Tibial nerve (tissue), 4 donors: ENCODE data around the gene RFPL4A. TPM values are rescaled to one million over a fixed set of nuclear protein-coding genes. Genes with fewer than 3 reads are reported as not detected.
A peak's percentile ranks its signal among the peaks of the same experiment; 100 is the strongest.

ENCODE experiments used
- DNase-seq, 2 donors: peaks; one replicate each; pipeline ENCODE4 v3.0.0-alpha.2; 2019; ENCODE audit warnings: low spot score in 2 of 2
- H3K27ac ChIP-seq, 4 donors: fragments of 200-600 bp; sonication (generic) in 3 of 4; one replicate each; pipeline ENCODE4 v1.5.1; 2017 to 2019; ENCODE audit warnings: mild to moderate bottlenecking in 1 of 4
- H3K27me3 ChIP-seq, 2 donors: fragments of 200-600 bp; sonication (generic) in 1 of 2; one replicate each; pipeline versions ENCODE4 v1.5.1 to v1.6.0; 2017 to 2019
- H3K36me3 ChIP-seq, 3 donors: fragments of 200-600 bp; sonication (generic); one replicate each; pipeline ENCODE4 v1.5.1; 2018 to 2019
- H3K4me1 ChIP-seq, 4 donors: fragments of 200-600 bp; sonication (generic) in 3 of 4; one replicate each; pipeline ENCODE4 v1.5.1; 2017 to 2019
- H3K4me3 ChIP-seq, 4 donors: fragments of 200-600 bp; sonication (generic) in 3 of 4; one replicate each; pipeline ENCODE4 v1.5.1; 2017 to 2019; ENCODE audit warnings: mild to moderate bottlenecking in 1 of 4, moderate library complexity in 1 of 4
- H3K9me3 ChIP-seq, 4 donors: fragments of 200-600 bp; sonication (generic) in 3 of 4; one replicate each; pipeline ENCODE4 v1.5.1; 2017 to 2019
- CTCF ChIP-seq, 5 experiments: fragments of 200-600 bp in 3 of 5; fragments of 450-650 bp in 2 of 5; sonication (generic) in 3 of 5; IDR thresholded peaks; one replicate each; pipeline ENCODE4 v1.5.1; 2016 to 2019; ENCODE audit warnings: antibody characterized with exemption in 5 of 5, mild to moderate bottlenecking in 3 of 5, moderate library complexity in 2 of 5
- EP300 ChIP-seq, 2 donors: sonication (generic); formaldehyde crosslinking; IDR thresholded peaks; one replicate each; pipeline ENCODE4 v1.6.1; 2017; ENCODE audit warnings: antibody characterized with exemption in 2 of 2, mild to moderate bottlenecking in 1 of 2
- POLR2A ChIP-seq, 2 donors: fragments of 450-650 bp; IDR thresholded peaks; one replicate each; pipeline ENCODE4 v1.6.1; 2017; ENCODE audit warnings: antibody characterized with exemption in 2 of 2, mild to moderate bottlenecking in 2 of 2, moderate library complexity in 2 of 2
- WGBS, 2 donors: methylation state at CpG; one replicate each; pipeline ENCODE4 v1.1.5; 2018; 5-methylcytosine and 5-hydroxymethylcytosine counted together
- total RNA-seq, 4 donors: library from RNA; depleted of rRNA; stranded (reverse); fragments of >200 nt; gene quantifications; one replicate each; pipeline ENCODE4 v1.1.0, GENCODE V29; 2016

The RFPL4A gene
- total RNA-seq, 4 donors from 2014 or later = 1.2 TPM; not detected in 3

GRCh38 chr19:55809381-55810058, 50.6 kb downstream of the RFPL4A start:
- no peaks in the 10 kb centered on the region for H3K4me1 ChIP-seq
- no peak overlapping the region for H3K4me3 ChIP-seq
- peak in 1 of 2 donors; percentile 7 for DNase-seq
- no peaks in the 10 kb centered on the region for H3K36me3 ChIP-seq
- no peaks in the 10 kb centered on the region for H3K27me3 ChIP-seq
- TF ChIP-seq CTCF (IDR thresholded peaks at IDR 0.05) (peak in 2 of 5 experiments; percentile 14 to 21), POLR2A (IDR thresholded peaks at IDR 0.05) (no peak), EP300 (IDR thresholded peaks at IDR 0.05) (no peak)
- no peak overlapping the region for H3K27ac ChIP-seq
- H3K9me3 ChIP-seq = peaks cover 0 to 41% (median 0%) of the 10 kb centered on the region in 4 donors
- 28 to 32% methylated on average over 20 of the region's 20 CpGs for WGBS, 2 donors

GRCh38 chr19:55811340-55811739, 52.4 kb downstream of the RFPL4A start:
- Histone ChIP-seq H3K36me3 (no peaks in the 10 kb centered on the region), H3K4me3 (no peak overlapping the region), H3K4me1 (no peaks in the 10 kb centered on the region), H3K27ac (no peak overlapping the region), H3K9me3 (peaks cover 0 to 29% (median 0%) of the 10 kb centered on the region in 4 donors), H3K27me3 (no peaks in the 10 kb centered on the region)
- TF ChIP-seq EP300 (IDR thresholded peaks at IDR 0.05) = no peak
- no peak for TF ChIP-seq POLR2A (IDR thresholded peaks at IDR 0.05)
- TF ChIP-seq CTCF (IDR thresholded peaks at IDR 0.05) = no peak
- WGBS, 2 donors = 63 to 68% methylated on average over 3 of the region's 3 CpGs
- DNase-seq = no peak

- Histone ChIP-seq H3K4me3 (no peak overlapping the region), H3K27me3 (no peaks in the 10 kb centered on the region), H3K36me3 (no peaks in the 10 kb centered on the region), H3K9me3 (peaks cover 0 to 21% (median 0%) of the 10 kb centered on the region in 4 donors), H3K4me1 (no peaks in the 10 kb centered on the region), H3K27ac (no peak overlapping the region)
- no peak for DNase-seq
- 59 to 60% methylated on average over 7 of the region's 7 CpGs for WGBS, 2 donors
- TF ChIP-seq POLR2A (IDR thresholded peaks at IDR 0.05) (no peak), EP300 (IDR thresholded peaks at IDR 0.05) (no peak), CTCF (IDR thresholded peaks at IDR 0.05) (no peak)
Observed at GRCh38 chr19:55812449-55812848, 53.6 kb downstream of the RFPL4A start.

Other genes with a start within 250 kb of the RFPL4A start
- gene SBK2, start 222.0 kb upstream of the RFPL4A start, total RNA-seq = not detected
- gene SBK3, start 213.6 kb upstream of the RFPL4A start, total RNA-seq = under 1 TPM in 1 of 4 donors, not detected in 3; 0.59 TPM
- 1 to 10 TPM; 2.0 to 5.3 (median 4.2) TPM for gene ZNF579, start 178.2 kb upstream of the RFPL4A start, total RNA-seq
- gene FIZ1, start 159.6 kb upstream of the RFPL4A start, total RNA-seq = 10 to 100 TPM in 1 of 4 donors, 1 to 10 TPM in 3; 4.8 to 11.7 (median 7.9) TPM
- gene ZNF524, start 158.8 kb upstream of the RFPL4A start, total RNA-seq = 10 to 100 TPM; 23.1 to 35.0 (median 27.0) TPM
- gene ZNF865, start 153.4 kb upstream of the RFPL4A start, total RNA-seq = 10 to 100 TPM in 3 of 4 donors, 1 to 10 TPM in 1; 8.8 to 15.0 (median 12.7) TPM
- gene ZNF784, start 134.5 kb upstream of the RFPL4A start, total RNA-seq = 1 to 10 TPM; 1.5 to 6.9 (median 1.9) TPM
- gene ZNF580, start 118.1 kb upstream of the RFPL4A start, total RNA-seq = 10 to 100 TPM; 24.1 to 67.5 (median 35.0) TPM
- gene ZNF581, start 115.4 kb upstream of the RFPL4A start, total RNA-seq = 10 to 100 TPM in 2 of 4 donors, 1 to 10 TPM in 2; 5.7 to 19.4 (median 8.8) TPM
- gene CCDC106, start 110.9 kb upstream of the RFPL4A start, total RNA-seq = 10 to 100 TPM; 14.5 to 39.6 (median 16.1) TPM
- 100 to 1,000 TPM; 115 to 242 (median 141) TPM for gene U2AF2, start 104.1 kb upstream of the RFPL4A start, total RNA-seq
- 100 to 1,000 TPM in 3 of 4 donors, 10 to 100 TPM in 1; 92.0 to 164 (median 118) TPM for gene EPN1, start 83.9 kb upstream of the RFPL4A start, total RNA-seq
- gene NLRP9, start 20.7 kb upstream of the RFPL4A start, total RNA-seq = not detected
- not detected for gene RFPL4AL1, start 10.0 kb downstream of the RFPL4A start, total RNA-seq
- gene NLRP11, start 72.9 kb downstream of the RFPL4A start, total RNA-seq = not detected
- not detected for gene NLRP4, start 77.4 kb downstream of the RFPL4A start, total RNA-seq
- gene NLRP13, start 173.2 kb downstream of the RFPL4A start, total RNA-seq = not detected
- not detected for gene NLRP8, start 188.7 kb downstream of the RFPL4A start, total RNA-seq
- gene NLRP5, start 227.7 kb downstream of the RFPL4A start, total RNA-seq = not detected